MV-4-11 (cell line): ENCODE data around the gene HOXA1.

Experiments used
- DNase-seq: peaks from one replicate; lab custom pipeline; 2025; lab: John Stamatoyannopoulos, UW

Gene HOXA1

GRCh38 chr7:27095897-27096767 lies at the start of gene HOXA1:
Gene HOXA1 (minus strand): TSS chr7:27096000. CDS start chr7:27095912, 88 bp downstream.
- peak; percentile 89 for DNase-seq

- no peak for DNase-seq
These were observed 49.5 kb upstream of the HOXA1 start for GRCh38 chr7:27145165-27145913.

- DNase-seq: no peak
These were observed 49.0 kb upstream of the HOXA1 start for GRCh38 chr7:27144781-27145164.

DNA sequence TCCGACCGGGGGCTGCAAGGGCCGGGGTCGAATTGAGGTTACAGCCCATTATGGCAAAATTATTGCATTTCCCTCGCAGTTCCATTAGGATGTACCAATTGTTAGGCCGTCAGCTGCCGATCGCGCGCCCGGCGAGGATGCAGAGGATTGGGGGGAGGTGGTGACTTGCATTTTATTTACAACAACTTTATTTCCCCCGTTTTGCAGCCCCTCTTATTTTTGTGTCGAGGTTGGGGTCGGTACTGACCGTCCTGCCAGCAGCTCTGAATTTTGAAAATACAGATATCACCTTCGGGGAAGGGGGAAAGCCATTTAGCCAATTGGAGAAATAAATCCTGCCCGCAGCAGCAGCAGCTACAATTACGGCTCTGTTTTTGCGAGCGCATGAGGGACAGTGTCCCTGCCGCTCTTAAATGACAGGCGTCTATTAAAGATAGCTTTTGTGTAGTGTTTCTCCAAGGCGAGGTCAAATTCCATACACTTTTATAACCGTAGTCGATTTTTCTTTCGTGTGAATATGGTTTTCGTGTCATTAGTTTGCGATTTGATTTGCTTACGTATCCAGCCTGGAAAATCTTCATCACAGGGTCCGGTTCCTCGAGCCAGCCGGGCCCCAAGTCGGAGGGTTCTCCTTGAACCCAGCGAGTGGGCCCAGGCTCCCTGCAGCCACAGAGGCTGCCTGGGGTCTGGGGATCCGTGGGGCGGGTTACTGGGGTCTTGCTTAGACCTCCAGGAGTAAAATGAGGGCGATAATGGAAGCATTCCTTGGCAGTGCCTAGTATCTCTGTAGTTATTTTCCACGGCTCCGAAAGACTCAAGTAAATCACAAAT lies 48.4 kb upstream of the HOXA1 start:
- DNase-seq: no peak

GRCh38 chr7:27143023-27143949 lies 47.5 kb upstream of the HOXA1 start, which contains the start of gene HOXA5:
Gene HOXA5 (minus strand): TSS chr7:27143681. CDS start chr7:27143607, 74 bp downstream.
- peak; percentile 75 for DNase-seq

DNA sequence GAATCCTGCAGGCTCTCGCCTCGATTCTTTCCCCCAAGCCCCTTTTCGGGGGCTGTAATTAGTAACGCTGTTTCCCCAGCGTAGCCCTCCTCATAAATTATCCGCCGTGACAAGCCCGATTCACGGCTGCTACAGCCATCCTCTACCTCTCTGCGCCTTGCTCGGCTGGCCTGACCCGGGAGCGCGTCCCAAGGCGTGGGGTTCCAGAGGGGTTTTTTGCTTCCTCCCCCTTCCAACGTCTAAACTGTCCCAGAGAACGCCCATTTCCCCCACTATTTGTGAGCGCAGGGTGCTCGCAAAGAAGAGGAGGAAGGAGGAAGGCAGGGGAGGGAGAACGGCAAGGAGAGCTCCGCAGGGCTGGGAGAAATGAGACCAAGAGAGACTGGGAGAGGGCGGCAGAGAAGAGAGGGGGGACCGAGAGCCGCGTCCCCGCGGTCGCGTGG lies 46.8 kb upstream of the HOXA1 start:
- DNase-seq: no peak

- DNase-seq: no peak
These were observed 46.3 kb upstream of the HOXA1 start for GRCh38 chr7:27141923-27142579.

DNA sequence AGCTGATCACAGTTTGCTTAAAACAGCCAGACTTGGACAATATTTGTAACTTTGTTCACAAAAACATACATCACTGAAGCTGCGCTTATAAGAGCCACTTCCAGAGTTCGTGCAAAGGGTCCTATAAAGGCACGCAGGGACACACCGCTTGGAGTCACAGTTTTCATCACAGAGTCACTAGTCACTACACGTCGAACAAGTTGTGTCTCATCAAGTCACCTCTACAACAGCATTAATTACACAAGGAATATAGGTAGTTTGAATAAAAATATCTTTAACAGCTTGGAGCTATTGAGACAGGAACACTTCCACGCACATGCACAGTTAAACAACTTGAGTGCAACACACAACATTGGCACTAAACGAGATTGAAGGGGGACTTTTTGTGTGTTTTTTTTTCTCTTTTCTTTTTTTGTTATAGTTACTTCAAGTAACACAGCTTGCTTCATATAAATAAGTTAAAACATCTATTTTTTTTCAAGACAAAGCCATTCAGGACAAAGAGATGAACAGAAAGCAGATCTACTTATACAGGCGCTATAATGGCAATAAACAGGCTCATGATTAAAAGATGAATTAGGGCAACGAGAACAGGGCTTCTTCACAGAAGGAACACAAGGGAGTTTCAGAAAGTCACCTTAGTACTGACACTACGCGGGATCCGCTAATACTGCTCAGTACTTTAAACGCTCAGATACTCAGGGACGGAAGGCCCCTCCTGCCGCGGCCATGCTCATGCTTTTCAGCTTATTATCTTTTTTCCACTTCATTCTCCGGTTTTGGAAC lies 45.5 kb upstream of the HOXA1 start:
- DNase-seq: no peak

GRCh38 chr7:27140126-27140857 lies 44.5 kb upstream of the HOXA1 start:
- no peak for DNase-seq

GRCh38 chr7:27139334-27140125 lies 43.7 kb upstream of the HOXA1 start:
- no peak for DNase-seq

DNA sequence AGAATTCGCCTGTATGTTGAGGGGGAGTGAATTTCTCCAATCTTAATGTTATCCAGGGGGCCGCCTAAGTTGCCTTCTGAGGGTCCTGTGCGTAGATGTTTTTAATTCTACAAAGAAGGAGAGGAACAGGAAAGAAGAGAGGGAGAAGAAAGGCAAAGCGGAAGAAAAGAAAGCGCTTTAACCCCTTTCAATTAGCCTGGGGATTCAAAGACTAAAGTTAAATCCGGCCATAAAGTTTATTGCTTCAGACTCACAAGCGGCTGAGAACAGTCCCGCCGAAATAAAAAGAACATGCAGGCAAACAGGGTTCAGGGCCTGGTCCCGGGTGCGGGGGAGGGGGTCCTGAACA lies 43.2 kb upstream of the HOXA1 start:
- no peak for DNase-seq

GRCh38 chr7:27138472-27138871 lies 42.7 kb upstream of the HOXA1 start:
- no peak for DNase-seq

DNA sequence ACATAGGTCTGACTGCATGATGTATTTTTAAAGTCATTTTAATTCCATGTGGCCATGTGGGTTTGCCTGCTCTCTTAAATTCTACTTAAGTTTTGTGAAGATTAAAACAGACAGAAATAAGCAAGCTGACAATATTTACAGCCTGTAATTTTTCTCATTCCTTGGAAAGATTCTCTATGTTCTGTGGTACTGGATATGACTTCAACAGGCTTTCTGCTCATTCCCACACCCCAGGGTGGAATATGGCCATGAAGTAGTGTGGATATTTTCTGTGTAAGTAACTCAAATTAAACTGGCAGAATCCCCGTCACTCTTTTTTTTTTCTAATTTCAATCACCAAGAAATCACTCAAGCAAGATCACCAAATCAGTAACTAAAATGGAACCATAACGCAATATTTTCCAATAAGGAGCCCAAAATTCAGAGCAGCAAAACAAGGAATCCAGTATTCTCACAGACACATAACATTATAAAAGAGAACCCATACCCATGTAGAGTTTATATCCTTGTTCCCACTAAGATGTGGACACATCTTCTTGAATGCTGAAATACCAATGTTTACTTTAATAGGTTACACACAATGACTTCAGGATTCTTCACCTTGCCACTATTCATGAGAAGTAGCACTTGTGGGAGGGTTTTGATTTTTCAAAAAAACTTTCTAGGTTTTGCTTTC lies 42.0 kb upstream of the HOXA1 start:
- DNase-seq: no peak

- peak; percentile 65 for DNase-seq
These were observed 38.6 kb upstream of the HOXA1 start for GRCh38 chr7:27134392-27134791.

DNA sequence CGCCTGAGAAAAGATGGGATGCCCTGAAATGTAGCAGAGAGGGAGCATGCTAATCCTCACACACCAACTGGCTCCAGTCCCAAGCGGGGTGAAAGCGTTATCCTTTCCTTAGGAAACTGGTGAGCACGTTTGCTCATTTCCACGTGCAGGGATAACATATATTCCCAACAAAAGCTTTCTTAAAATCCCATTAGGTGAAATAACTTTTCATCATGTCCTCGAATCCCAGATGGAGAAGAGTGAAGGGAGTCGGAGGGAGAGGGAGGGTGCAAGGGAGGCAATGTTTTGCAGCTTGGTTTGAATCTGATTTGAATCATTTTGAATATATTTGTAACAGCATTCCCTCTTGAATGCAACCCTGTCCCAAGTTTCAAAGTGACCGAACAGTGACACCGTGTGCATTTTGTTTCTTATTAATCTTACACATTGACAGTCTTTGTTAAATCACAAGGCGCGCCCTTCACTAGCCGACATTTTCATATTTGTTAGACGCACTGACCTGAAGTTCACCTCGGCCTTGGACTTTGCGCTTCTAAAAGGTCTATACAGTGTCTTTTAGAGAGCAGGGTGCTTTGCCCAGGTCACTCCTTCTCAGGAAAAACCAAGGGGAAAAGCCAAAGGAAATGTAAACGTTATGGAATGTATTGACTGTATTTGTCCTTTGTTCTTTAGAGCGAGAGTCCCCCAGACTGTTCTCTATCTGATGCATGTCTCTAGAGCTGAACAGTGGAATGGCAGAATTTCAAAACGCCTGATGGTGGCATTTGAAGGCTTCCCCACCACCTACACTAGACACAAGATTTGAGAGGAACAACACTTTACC lies 37.8 kb upstream of the HOXA1 start:
- no peak for DNase-seq

GRCh38 chr7:27132978-27133377 lies 37.2 kb upstream of the HOXA1 start:
- DNase-seq: no peak

GRCh38 chr7:27132214-27132613 lies 36.4 kb upstream of the HOXA1 start:
- DNase-seq: no peak
